ENCODE measurements around the gene CABP1.
A peak's percentile ranks its signal among the peaks of the same experiment; 100 is the strongest.

DNA sequence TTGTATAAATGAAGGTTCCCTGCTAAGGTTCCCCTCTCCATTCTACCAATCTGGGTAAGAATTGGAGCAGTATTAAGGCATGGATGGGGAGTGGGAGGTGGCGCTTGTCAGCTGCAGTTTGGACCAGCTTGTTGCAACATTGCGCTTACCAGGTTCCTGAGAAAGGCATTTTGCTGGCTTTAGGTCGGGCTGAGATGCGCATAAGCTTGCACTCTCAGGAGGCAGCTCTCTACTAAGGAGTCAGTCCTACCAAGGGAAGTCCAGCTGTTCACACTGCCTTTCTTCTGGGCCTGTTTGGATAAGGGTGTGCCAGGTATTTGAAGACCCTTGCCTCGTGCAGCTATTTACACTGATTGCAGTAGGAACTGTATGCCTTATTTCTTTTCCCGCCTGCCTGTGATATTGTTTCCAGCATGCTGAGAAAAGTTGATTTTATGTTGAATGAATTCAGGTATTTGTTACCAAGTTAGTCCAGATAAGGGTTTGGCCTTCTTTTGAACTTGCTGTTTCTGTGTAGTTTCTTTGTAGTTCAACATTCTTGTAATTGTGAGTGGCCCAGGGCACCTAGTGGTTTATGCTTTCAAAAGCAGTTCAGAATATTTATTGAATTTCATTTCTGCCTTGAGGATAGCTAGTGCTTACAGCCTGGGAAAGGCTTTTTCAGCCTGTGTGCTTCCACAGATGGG lies 49.1 kb downstream of the CABP1 start:
- no peak for TF ChIP-seq EZH2phosphoT487 (IDR thresholded peaks at IDR 0.05; ENCODE audit: borderline replicate concordance)
- TF ChIP-seq, protein P1, sequence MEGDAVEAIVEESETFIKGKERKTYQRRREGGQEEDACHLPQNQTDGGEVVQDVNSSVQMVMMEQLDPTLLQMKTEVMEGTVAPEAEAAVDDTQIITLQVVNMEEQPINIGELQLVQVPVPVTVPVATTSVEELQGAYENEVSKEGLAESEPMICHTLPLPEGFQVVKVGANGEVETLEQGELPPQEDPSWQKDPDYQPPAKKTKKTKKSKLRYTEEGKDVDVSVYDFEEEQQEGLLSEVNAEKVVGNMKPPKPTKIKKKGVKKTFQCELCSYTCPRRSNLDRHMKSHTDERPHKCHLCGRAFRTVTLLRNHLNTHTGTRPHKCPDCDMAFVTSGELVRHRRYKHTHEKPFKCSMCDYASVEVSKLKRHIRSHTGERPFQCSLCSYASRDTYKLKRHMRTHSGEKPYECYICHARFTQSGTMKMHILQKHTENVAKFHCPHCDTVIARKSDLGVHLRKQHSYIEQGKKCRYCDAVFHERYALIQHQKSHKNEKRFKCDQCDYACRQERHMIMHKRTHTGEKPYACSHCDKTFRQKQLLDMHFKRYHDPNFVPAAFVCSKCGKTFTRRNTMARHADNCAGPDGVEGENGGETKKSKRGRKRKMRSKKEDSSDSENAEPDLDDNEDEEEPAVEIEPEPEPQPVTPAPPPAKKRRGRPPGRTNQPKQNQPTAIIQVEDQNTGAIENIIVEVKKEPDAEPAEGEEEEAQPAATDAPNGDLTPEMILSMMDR (conservative IDR thresholded peaks at IDR 0.05; ENCODE audit: low read length): 0 out of 2 replicates have a peak, but pooled peaks have one; percentile 12
